ENCODE results near the gene SPTBN5. TPM values are rescaled to one million over a fixed set of nuclear protein-coding genes. Genes with fewer than 3 reads are reported as not detected.

The SPTBN5 gene
- total and polyA plus RNA-seq, 11 donors: 0.31 to 5.6 (median 1.7) TPM

GRCh38 chr15:41896566-41896965, 2.7 kb upstream of the SPTBN5 start:
- Histone ChIP-seq H3K27me3 (no peaks in the 10 kb centered on the region), H3K9me3 (no peaks in the 10 kb centered on the region), H3K4me1 (peaks cover 9 to 38% (median 26%) of the 10 kb centered on the region in 12 donors), H3K36me3 (peaks cover 0 to 52% (median 42%) of the 10 kb centered on the region in 9 donors), H3K27ac (no peak overlapping the region), H3K4me3 (no peak overlapping the region)
- whole genome bisulfite sequencing, 4 donors: 81 to 88% (median 87%) methylated on average over 6 of the region's 6 CpGs
- peak in 1 of 5 donors; percentile 14 for DNase-seq
- ATAC-seq: no peak
- intact Hi-C loops (cut with DNase I): loop anchor here in 4 of 10 donors (5.0 to 10.0 kb wide), 3 partner anchors 74 to 158 kb away; partner anchors contain the start of gene MAPKBP1 (in 1 of the 4)
- no peak for TF ChIP-seq CTCF (IDR thresholded peaks at IDR 0.05)
- TF ChIP-seq POLR2A (IDR thresholded peaks at IDR 0.05): no peak

GRCh38 chr15:41895957-41896356, 2.1 kb upstream of the SPTBN5 start:
- Histone ChIP-seq H3K4me3 (no peak overlapping the region), H3K27ac (peak overlapping the region in 3 of 12 donors; percentile 82 to 87 (median 87)), H3K27me3 (no peaks in the 10 kb centered on the region), H3K36me3 (peaks cover 0 to 47% (median 40%) of the 10 kb centered on the region in 9 donors), H3K9me3 (no peaks in the 10 kb centered on the region), H3K4me1 (peaks cover 9 to 38% (median 26%) of the 10 kb centered on the region in 12 donors)
- TF ChIP-seq CTCF (IDR thresholded peaks at IDR 0.05): no peak
- TF ChIP-seq POLR2A (IDR thresholded peaks at IDR 0.05): no peak
- ATAC-seq: no peak
- peak in 1 of 5 donors; percentile 9 for DNase-seq
- intact Hi-C loops (cut with DNase I): loop anchor here in 4 of 10 donors (2.0 to 10.0 kb wide), 4 partner anchors 51 to 159 kb away; partner anchors contain the start of gene MAPKBP1 (in 1 of the 4)
- 95 to 100% (median 97%) methylated on average over 1 of the region's 1 CpG for WGBS, 4 donors

GRCh38 chr15:41895491-41895890, 1.6 kb upstream of the SPTBN5 start:
- Histone ChIP-seq H3K36me3 (peaks cover 0 to 43% (median 35%) of the 10 kb centered on the region in 9 donors), H3K9me3 (no peaks in the 10 kb centered on the region), H3K27ac (peak overlapping the region in 11 of 12 donors; percentile 75 to 96 (median 89)), H3K4me3 (no peak overlapping the region), H3K4me1 (peaks cover 9 to 38% (median 26%) of the 10 kb centered on the region in 12 donors), H3K27me3 (no peaks in the 10 kb centered on the region)
- WGBS, 4 donors: 90 to 95% (median 92%) methylated on average over 11 of the region's 11 CpGs
- DNase-seq (peak in 1 of 5 donors; percentile 20), ATAC-seq (no peak)
- TF ChIP-seq CTCF (IDR thresholded peaks at IDR 0.05): no peak
- intact Hi-C loops (cut with DNase I): loop anchor here in 4 of 10 donors (2.0 to 10.0 kb wide), 4 partner anchors 51 to 159 kb away; partner anchors contain the start of gene MAPKBP1 (in 1 of the 4)

- H3K9me3 ChIP-seq: no peaks in the 10 kb centered on the region
- WGBS, 4 donors: 5 to 8% (median 6%) methylated on average over 10 to 24 of the region's 24 CpGs
- intact Hi-C loops (cut with DNase I): loop anchor here in 7 of 10 donors (2.0 to 10.0 kb wide), 7 partner anchors 52 to 160 kb away; partner anchors contain the start of genes JMJD7 (in 2 of the 7) and MAPKBP1 (in 2 of the 7)
- peaks cover 9 to 35% (median 26%) of the 10 kb centered on the region in 12 donors for H3K4me1 ChIP-seq
- peaks cover 0 to 37% (median 30%) of the 10 kb centered on the region in 9 donors for H3K36me3 ChIP-seq
- DNase-seq (peak; percentile 83 to 92 (median 90)), ATAC-seq (peak; percentile 77 to 90 (median 85))
- peak overlapping the region; percentile 18 to 96 (median 88) for H3K27ac ChIP-seq
- TF ChIP-seq CTCF (IDR thresholded peaks at IDR 0.05) (peak in 5 of 12 donors; percentile 19 to 48 (median 31)), POLR2A (IDR thresholded peaks at IDR 0.05) (no peak)
- H3K4me3 ChIP-seq: peak overlapping the region in 10 of 12 donors; percentile 20 to 67 (median 56)
- H3K27me3 ChIP-seq: no peaks in the 10 kb centered on the region
Observed at GRCh38 chr15:41894791-41895463, 1.1 kb upstream of the SPTBN5 start.

Data from heart left ventricle (tissue), 16 donors.